GM19452 (cell line): ENCODE results near the gene SEMA5A.
"Not testable (repeated sequence)": the region's sequence is repeated elsewhere in the genome, so short reads cannot be mapped to it uniquely, and the experiment has no call there.

Source experiments
- ATAC-seq: cut with Tn5 transposase; IDR thresholded peaks from one replicate; pipeline ENCODE4 v1.9.1; 2021; ENCODE audit not compliant: unreplicated experiment

The SEMA5A gene

GRCh38 chr5:9401786-9402472 is 143.9 kb downstream of the SEMA5A start:
- no peak for ATAC-seq

GRCh38 chr5:9399783-9400182 is 146.1 kb downstream of the SEMA5A start:
- ATAC-seq, result not testable (repeated sequence)

- no peak for ATAC-seq
Measured at GRCh38 chr5:9399094-9399493, 146.8 kb downstream of the SEMA5A start.

- ATAC-seq, result no peak
Measured at GRCh38 chr5:9398227-9398626, 147.6 kb downstream of the SEMA5A start.

- no peak for ATAC-seq
Measured at GRCh38 chr5:9396285-9396770, 149.5 kb downstream of the SEMA5A start.

GRCh38 chr5:9395706-9396105 is 150.2 kb downstream of the SEMA5A start:
- ATAC-seq, result no peak

GRCh38 chr5:9394221-9394620 is 151.7 kb downstream of the SEMA5A start:
- ATAC-seq, result no peak

- no peak for ATAC-seq
Measured at GRCh38 chr5:9392625-9393024, 153.2 kb downstream of the SEMA5A start.

GRCh38 chr5:9391080-9391479 is 154.8 kb downstream of the SEMA5A start:
- no peak for ATAC-seq

- ATAC-seq, result no peak
Measured at GRCh38 chr5:9390113-9390512, 155.8 kb downstream of the SEMA5A start.

- no peak for ATAC-seq
Measured at GRCh38 chr5:9388941-9389674, 156.8 kb downstream of the SEMA5A start.

- ATAC-seq, result no peak
Measured at GRCh38 chr5:9387879-9388278, 158.0 kb downstream of the SEMA5A start.

GRCh38 chr5:9386945-9387344 is 158.9 kb downstream of the SEMA5A start:
- no peak for ATAC-seq

GRCh38 chr5:9382522-9382921 is 163.4 kb downstream of the SEMA5A start:
- ATAC-seq, result no peak

- peak; percentile 61 for ATAC-seq
Measured at GRCh38 chr5:9381464-9381863, 164.4 kb downstream of the SEMA5A start.

- no peak for ATAC-seq
Measured at GRCh38 chr5:9380109-9380508, 165.8 kb downstream of the SEMA5A start.

- ATAC-seq, result no peak
Measured at GRCh38 chr5:9376363-9377117, 169.3 kb downstream of the SEMA5A start.

- no peak for ATAC-seq
Measured at GRCh38 chr5:9375756-9376155, 170.1 kb downstream of the SEMA5A start.

- ATAC-seq, result no peak
Measured at GRCh38 chr5:9374025-9374424, 171.8 kb downstream of the SEMA5A start.

- no peak for ATAC-seq
Measured at GRCh38 chr5:9373571-9373970, 172.3 kb downstream of the SEMA5A start.

- ATAC-seq, result no peak
Measured at GRCh38 chr5:9370256-9370655, 175.6 kb downstream of the SEMA5A start.

- no peak for ATAC-seq
Measured at GRCh38 chr5:9365512-9365911, 180.4 kb downstream of the SEMA5A start.
